ENCODE results near the gene PDZD2. TPM values are rescaled to one million over a fixed set of nuclear protein-coding genes. Genes with fewer than 3 reads are reported as not detected.
"Not testable (repeated sequence)": the region's sequence is repeated elsewhere in the genome, so short reads cannot be mapped to it uniquely, and the experiment has no call there.

Gene PDZD2
- total RNA-seq, 1 donor: 0.36 TPM

DNA sequence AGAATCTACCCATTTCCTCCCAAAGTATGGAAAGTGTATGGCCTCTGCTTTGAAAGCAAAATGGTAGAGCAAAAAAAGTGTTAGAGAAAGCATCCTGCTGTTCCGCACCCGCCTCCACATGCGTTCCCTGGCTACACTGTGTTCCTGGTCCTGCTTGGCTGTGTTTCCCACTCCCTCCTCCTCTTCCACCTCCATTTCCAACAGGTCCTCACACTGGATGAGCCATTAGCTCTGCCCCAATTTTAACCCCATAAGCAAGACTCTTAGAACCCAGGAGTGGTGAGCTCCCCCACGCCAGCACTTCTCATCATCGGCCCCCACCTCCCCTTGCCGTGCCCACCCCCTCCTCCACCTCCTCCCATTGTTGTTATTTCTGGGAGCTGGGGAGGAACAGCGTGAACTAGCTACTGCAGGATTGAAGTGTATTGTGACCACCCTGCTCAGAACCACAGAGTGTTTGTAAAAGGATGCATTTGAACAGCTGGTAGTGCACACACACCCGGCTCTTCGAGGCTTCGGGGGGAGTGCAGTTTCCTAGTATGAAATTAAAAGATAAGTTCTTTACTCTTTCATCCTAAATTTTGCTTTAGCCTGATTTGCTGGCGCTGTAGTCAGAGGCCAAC lies 120.0 kb downstream of the PDZD2 start:
- H3K79me2 ChIP-seq (ENCODE audit: insufficient read depth, low read length): no peaks in the 10 kb centered on the region
- H3K27me3 ChIP-seq (ENCODE audit: insufficient read depth, low read length): peaks cover 17% of the 10 kb centered on the region
- no peak overlapping the region for H3K4me2 ChIP-seq (ENCODE audit: insufficient read depth, low read length)
- no peak overlapping the region for H2AFZ ChIP-seq (ENCODE audit: low read length)
- no peaks in the 10 kb centered on the region for H3K36me3 ChIP-seq (ENCODE audit: insufficient read depth, low read length)
- DNase-seq (ENCODE audit: insufficient read length, low spot score, missing footprints): no peak
- H3K9me3 ChIP-seq (ENCODE audit: low read depth, low read length): no peaks in the 10 kb centered on the region
- no peak for TF ChIP-seq CTCF (IDR thresholded peaks at IDR 0.05; ENCODE audit: extremely low read depth, low read depth, low read length)
- no peak overlapping the region for H3K27ac ChIP-seq (ENCODE audit: low read depth, low read length)
- H3K4me3 ChIP-seq (ENCODE audit: insufficient read depth, low read length): no peak overlapping the region
- H4K20me1 ChIP-seq (ENCODE audit: insufficient read depth, low read length): no peaks in the 10 kb centered on the region
- no peaks in the 10 kb centered on the region for H3K4me1 ChIP-seq (ENCODE audit: insufficient read depth, low read length)

GRCh38 chr5:31759925-31760324 lies 121.0 kb downstream of the PDZD2 start:
- no peak for TF ChIP-seq CTCF (IDR thresholded peaks at IDR 0.05; ENCODE audit: extremely low read depth, low read depth, low read length)
- Histone ChIP-seq H3K27ac (ENCODE audit: low read depth, low read length) (no peak overlapping the region), H4K20me1 (ENCODE audit: insufficient read depth, low read length) (no peaks in the 10 kb centered on the region), H3K4me2 (ENCODE audit: insufficient read depth, low read length) (no peak overlapping the region), H3K9me3 (ENCODE audit: low read depth, low read length) (no peaks in the 10 kb centered on the region), H3K4me1 (ENCODE audit: insufficient read depth, low read length) (no peaks in the 10 kb centered on the region), H3K36me3 (ENCODE audit: insufficient read depth, low read length) (no peaks in the 10 kb centered on the region), H3K27me3 (ENCODE audit: insufficient read depth, low read length) (peaks cover 9% of the 10 kb centered on the region), H3K4me3 (ENCODE audit: insufficient read depth, low read length) (no peak overlapping the region), H2AFZ (ENCODE audit: low read length) (no peak overlapping the region), H3K79me2 (ENCODE audit: insufficient read depth, low read length) (no peaks in the 10 kb centered on the region)
- no peak for DNase-seq (ENCODE audit: insufficient read length, low spot score, missing footprints)

DNA sequence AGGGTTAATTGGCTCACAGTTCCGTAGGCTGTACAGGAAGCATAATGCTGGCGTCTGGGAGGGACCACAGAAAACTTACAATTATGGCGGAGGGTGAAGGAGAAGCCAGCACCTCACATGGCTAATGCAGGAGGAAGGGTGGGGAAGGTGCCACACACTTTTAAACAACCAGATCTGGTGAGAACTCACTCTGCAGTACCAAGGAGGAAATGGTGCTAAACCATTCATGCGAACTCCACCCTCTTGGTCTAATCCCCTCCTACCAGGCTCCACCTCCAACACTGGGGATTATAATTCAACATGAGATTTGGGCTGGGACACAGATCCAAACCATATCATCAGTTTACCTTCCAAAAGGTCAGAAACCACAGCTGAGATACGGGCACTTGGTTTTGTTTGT lies 122.9 kb downstream of the PDZD2 start:
- H3K79me2 ChIP-seq (ENCODE audit: insufficient read depth, low read length): no peaks in the 10 kb centered on the region

DNA sequence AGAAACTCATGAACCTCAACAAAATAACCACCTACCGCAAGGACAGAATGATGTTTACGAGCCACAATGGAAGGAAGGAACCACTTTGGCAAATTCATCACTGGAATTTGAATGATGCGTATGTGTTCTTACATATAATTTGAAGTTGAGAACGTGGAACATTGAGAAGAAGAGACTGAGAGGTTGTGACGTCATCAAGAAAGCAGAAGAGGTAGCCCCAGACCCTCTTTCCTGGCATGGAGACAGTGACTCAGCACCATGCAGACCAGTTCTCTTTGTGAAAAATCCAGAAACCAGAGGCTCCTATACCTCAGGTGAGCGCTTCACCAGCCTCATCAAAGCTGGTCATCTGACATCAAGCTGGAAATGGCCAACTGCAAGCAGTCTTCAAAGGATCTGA lies 124.5 kb downstream of the PDZD2 start:
- H3K36me3 ChIP-seq (ENCODE audit: insufficient read depth, low read length): no peaks in the 10 kb centered on the region
- no peak for DNase-seq (ENCODE audit: insufficient read length, low spot score, missing footprints)

More for the DNA sequence above, 122.9 kb downstream of the PDZD2 start:
- H3K9me3 ChIP-seq (ENCODE audit: low read depth, low read length): no peaks in the 10 kb centered on the region
- no peaks in the 10 kb centered on the region for H3K4me1 ChIP-seq (ENCODE audit: insufficient read depth, low read length)
- no peak overlapping the region for H2AFZ ChIP-seq (ENCODE audit: low read length)
- no peaks in the 10 kb centered on the region for H3K27me3 ChIP-seq (ENCODE audit: insufficient read depth, low read length)
- H3K27ac ChIP-seq (ENCODE audit: low read depth, low read length): no peak overlapping the region
- no peaks in the 10 kb centered on the region for H4K20me1 ChIP-seq (ENCODE audit: insufficient read depth, low read length)
- no peak for TF ChIP-seq CTCF (IDR thresholded peaks at IDR 0.05; ENCODE audit: extremely low read depth, low read depth, low read length)
- DNase-seq (ENCODE audit: insufficient read length, low spot score, missing footprints): no peak
- H3K4me3 ChIP-seq (ENCODE audit: insufficient read depth, low read length): no peak overlapping the region
- no peaks in the 10 kb centered on the region for H3K36me3 ChIP-seq (ENCODE audit: insufficient read depth, low read length)
- no peak overlapping the region for H3K4me2 ChIP-seq (ENCODE audit: insufficient read depth, low read length)

DNA sequence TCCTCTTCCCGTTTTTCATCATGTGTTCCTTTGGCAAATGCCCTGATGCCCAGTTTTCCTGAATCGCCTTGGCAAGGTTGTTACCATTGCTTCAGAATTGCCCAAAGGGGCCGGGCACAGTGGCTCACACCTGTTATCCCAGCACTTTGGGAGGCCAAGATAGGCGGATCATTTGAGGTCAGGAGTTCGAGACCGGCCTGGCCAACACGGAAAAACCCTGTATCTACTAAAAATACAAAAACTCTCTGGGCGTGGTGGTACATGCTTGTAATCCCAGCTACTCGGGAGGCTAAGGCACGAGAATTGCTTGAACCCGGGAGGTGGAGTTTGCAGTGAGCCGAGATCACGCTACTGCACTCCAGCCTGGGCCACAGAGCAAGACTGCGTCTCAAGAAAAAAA lies 125.8 kb downstream of the PDZD2 start:
- H3K79me2 ChIP-seq (ENCODE audit: insufficient read depth, low read length); H3K4me1 ChIP-seq (ENCODE audit: insufficient read depth, low read length); H4K20me1 ChIP-seq (ENCODE audit: insufficient read depth, low read length); H3K27me3 ChIP-seq (ENCODE audit: insufficient read depth, low read length); H3K9me3 ChIP-seq (ENCODE audit: low read depth, low read length); H3K27ac ChIP-seq (ENCODE audit: low read depth, low read length); H3K36me3 ChIP-seq (ENCODE audit: insufficient read depth, low read length); H3K4me3 ChIP-seq (ENCODE audit: insufficient read depth, low read length); H2AFZ ChIP-seq (ENCODE audit: low read length); H3K4me2 ChIP-seq (ENCODE audit: insufficient read depth, low read length); DNase-seq (ENCODE audit: insufficient read length, low spot score, missing footprints): not testable (repeated sequence)

More for the DNA sequence above, 124.5 kb downstream of the PDZD2 start:
- no peak overlapping the region for H3K4me3 ChIP-seq (ENCODE audit: insufficient read depth, low read length)
- no peaks in the 10 kb centered on the region for H3K79me2 ChIP-seq (ENCODE audit: insufficient read depth, low read length)
- H4K20me1 ChIP-seq (ENCODE audit: insufficient read depth, low read length): no peaks in the 10 kb centered on the region
- H3K27me3 ChIP-seq (ENCODE audit: insufficient read depth, low read length): no peaks in the 10 kb centered on the region
- no peak overlapping the region for H2AFZ ChIP-seq (ENCODE audit: low read length)
- no peaks in the 10 kb centered on the region for H3K4me1 ChIP-seq (ENCODE audit: insufficient read depth, low read length)
- H3K9me3 ChIP-seq (ENCODE audit: low read depth, low read length): no peaks in the 10 kb centered on the region
- no peak overlapping the region for H3K4me2 ChIP-seq (ENCODE audit: insufficient read depth, low read length)
- no peak for TF ChIP-seq CTCF (IDR thresholded peaks at IDR 0.05; ENCODE audit: extremely low read depth, low read depth, low read length)
- no peak overlapping the region for H3K27ac ChIP-seq (ENCODE audit: low read depth, low read length)
